Caki2 (cell line): ENCODE results near the gene TSEN34. TPM values are rescaled to one million over a fixed set of nuclear protein-coding genes. Genes with fewer than 3 reads are reported as not detected.
A peak's percentile ranks its signal among the peaks of the same experiment; 100 is the strongest.

Experiments
- DNase-seq: peaks from one replicate; pipeline ENCODE4 v3.0.0-alpha.2; 2015; ENCODE audit warnings: low read depth
- in situ Hi-C: cut with HindIII; loops from 2 replicates; pipeline ENCODE4 v1.10.0; 2016; ENCODE audit warnings: low sequenced_read_pairs, low pct_unique_long_range_greater_than_20kb, mixed read lengths
- total RNA-seq: library from RNA; depleted of rRNA; stranded (reverse); fragments of >200 nt; shearing (Covaris generic); gene quantifications from 2 replicates; pipeline ENCODE4 v1.2.3, GENCODE V29; 2014; ENCODE audit warnings: low replicate concordance; rRNA removed

The TSEN34 gene
- 214 and 219 TPM in 2 replicates for total RNA-seq

DNA sequence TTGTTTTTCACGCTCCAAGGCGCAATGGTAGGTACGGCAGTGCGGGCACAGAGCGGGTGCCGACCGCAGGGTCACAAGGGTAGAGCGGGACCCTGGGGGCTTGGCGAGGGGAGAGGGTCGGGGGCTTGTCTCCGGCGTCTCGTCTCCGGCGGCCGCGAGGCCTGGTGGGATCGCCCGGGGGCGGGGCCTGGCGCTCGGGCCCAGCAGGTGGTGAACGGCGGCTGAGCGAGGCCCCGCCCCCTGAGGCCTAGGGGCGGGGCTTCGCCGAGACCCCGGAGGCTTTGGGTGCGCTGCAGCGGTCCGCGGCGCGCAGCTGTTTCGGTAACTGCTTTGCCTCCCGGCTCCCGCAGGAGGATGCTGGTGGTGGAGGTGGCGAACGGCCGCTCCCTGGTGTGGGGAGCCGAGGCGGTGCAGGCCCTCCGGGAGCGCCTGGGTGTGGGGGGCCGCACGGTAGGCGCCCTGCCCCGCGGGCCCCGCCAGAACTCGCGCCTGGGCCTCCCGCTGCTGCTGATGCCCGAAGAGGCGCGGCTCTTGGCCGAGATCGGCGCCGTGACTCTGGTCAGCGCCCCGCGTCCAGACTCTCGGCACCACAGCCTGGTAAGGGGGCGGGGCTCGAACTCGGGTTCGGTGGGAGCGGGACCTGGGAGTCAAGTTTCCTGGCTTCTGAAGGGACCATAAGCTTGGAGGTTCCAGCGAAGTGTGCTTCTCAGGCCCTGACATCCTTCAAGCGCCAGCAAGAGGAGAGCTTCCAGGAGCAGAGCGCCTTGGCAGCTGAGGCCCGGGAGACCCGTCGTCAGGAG, at the start of gene TSEN34:
Gene TSEN34 (plus strand): TSS at position 298 of the 800 bp plus-strand sequence. CDS start 57 bp downstream, at position 355.
- in situ Hi-C loops, result no loop called here
- DNase-seq, result no peak

- in situ Hi-C loops, result no loop called here
- DNase-seq, result no peak
Measured at GRCh38 chr19:54141356-54141755, 49.8 kb upstream of the TSEN34 start.

GRCh38 chr19:54142166-54142780, 48.8 kb upstream of the TSEN34 start:
- DNase-seq, result peak; percentile 39
- in situ Hi-C loops, result no loop called here

DNA sequence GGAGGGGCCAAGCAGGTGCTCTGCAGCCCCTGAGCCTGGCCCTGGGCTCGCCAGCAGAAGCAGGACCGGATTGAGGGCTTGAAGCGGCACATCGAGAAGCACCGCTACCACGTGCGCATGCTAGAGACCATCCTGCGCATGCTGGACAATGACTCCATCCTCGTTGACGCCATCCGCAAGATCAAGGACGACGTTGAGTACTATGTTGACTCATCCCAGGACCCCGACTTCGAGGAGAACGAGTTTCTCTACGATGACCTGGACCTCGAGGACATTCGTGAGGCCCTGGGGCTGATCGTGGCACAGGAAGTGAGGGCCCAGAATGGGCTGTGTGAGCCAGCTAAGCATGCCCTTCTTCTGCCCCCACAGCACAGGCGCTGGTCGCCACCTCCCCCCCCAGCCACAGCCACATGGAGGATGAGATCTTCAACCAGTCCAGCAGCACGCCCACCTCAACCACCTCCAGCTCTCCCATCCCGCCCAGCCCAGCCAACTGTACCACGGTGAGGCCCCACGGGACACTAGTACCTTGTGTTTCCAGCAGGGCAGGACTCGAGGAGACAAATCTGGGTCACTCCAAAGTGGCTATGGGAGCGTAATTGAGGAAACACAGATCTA, 45.5 kb upstream of the TSEN34 start:
- in situ Hi-C loops, result no loop called here
- DNase-seq, result no peak

GRCh38 chr19:54147676-54148075, 43.4 kb upstream of the TSEN34 start:
- in situ Hi-C loops, result no loop called here
- no peak for DNase-seq

- in situ Hi-C loops, result no loop called here
- no peak for DNase-seq
Measured at GRCh38 chr19:54148158-54148557, 43.0 kb upstream of the TSEN34 start.

- in situ Hi-C loops, result no loop called here
- DNase-seq, result no peak
Measured at GRCh38 chr19:54149021-54149812, 41.9 kb upstream of the TSEN34 start.

DNA sequence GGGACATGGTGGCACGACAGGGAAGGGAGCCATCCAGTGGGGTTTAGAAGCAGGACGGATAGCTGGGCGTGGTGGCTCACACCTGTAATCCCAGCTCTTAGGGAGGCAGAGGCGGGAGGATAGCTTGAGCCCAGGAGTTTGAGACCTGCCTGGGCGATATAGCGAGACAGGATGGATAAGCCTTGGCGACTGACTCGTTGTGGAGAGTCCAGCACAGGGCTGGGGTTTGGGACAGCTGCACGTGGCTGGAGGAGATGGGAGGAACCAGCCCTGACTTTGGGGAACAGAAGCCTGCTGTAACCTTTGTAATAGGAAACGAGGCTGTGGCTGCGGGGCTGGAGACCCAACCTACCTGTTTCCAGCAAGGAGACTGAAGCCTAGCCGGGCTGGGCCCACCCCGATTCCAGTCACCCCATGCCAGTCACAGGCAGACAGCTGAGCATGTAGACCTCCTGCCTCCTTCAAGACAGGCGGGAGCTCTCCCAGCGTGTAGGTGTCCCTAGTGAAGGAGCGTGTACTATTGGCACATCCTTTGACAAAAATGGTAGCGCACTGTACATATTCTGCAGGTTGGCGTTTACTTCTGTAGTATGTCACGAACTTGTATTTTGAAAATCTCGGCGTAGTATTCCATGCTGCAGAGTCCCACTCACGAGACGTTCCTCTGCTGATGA, 39.6 kb upstream of the TSEN34 start:
- in situ Hi-C loops, result no loop called here
- DNase-seq, result no peak

GRCh38 chr19:54152267-54152666, 38.8 kb upstream of the TSEN34 start:
- DNase-seq, result no peak
- in situ Hi-C loops, result no loop called here

DNA sequence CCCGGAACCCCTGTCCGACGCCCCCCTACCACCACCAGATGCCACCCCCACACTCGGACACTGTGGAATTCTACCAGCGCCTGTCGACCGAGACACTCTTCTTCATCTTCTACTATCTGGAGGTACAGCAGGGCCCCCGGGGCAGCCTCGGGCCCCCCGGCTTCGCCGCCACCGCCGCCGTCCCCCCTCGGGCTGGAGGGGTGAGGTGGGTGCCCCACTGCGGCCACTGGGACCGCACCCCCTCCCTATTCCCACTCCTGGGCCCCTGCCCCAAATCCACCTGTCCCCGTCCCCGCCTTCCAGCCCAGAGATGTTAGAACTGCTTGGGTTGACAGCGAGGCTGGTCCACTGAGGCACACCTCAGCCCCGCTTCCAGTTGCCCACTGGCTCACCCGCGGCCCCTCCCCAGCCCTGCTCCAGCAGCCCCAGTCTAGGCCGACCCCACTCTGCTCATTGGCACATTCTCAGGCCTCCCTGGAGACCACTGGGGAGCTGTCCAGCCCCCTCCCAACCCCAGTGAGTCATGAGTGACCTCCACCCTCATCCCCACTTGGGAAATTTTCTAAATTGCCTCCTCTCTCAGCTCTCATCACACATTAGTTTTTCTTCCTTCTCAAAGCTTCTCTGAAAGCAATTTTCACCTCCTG, 38.1 kb upstream of the TSEN34 start:
- in situ Hi-C loops, result no loop called here
- DNase-seq, result no peak

GRCh38 chr19:54153731-54154326, 37.3 kb upstream of the TSEN34 start:
- DNase-seq, result no peak
- in situ Hi-C loops, result no loop called here

GRCh38 chr19:54154603-54155345, 36.3 kb upstream of the TSEN34 start:
- DNase-seq, result no peak
- in situ Hi-C loops, result no loop called here

- in situ Hi-C loops, result no loop called here
- no peak for DNase-seq
Measured at GRCh38 chr19:54155694-54156093, 35.4 kb upstream of the TSEN34 start.

GRCh38 chr19:54156490-54156889, 34.6 kb upstream of the TSEN34 start:
- in situ Hi-C loops, result no loop called here
- no peak for DNase-seq

GRCh38 chr19:54156953-54157352, 34.2 kb upstream of the TSEN34 start:
- in situ Hi-C loops, result no loop called here
- no peak for DNase-seq

GRCh38 chr19:54158812-54159351, 32.2 kb upstream of the TSEN34 start:
- in situ Hi-C loops, result no loop called here

More at GRCh38 chr19:54158812-54159351, 32.2 kb upstream of the TSEN34 start:
- no peak for DNase-seq
